Stomach smooth muscle (tissue), 2 donors: ENCODE measurements around the gene STARD4.

Experiments
- H3K27ac ChIP-seq: one replicate; pipeline ENCODE4 v1.7.0; 2013; ENCODE audit warnings: mild to moderate bottlenecking, low read length, inconsistent platforms
- H3K27me3 ChIP-seq, 2 donors: one replicate each; pipeline ENCODE4 v1.7.0; 2013; ENCODE audit warnings: low read length in 2 of 2; ENCODE audit not compliant: insufficient read depth in 2 of 2, control insufficient read depth in 1 of 2
- H3K36me3 ChIP-seq, 2 donors: one replicate each; pipeline ENCODE4 v1.7.0; 2013; ENCODE audit warnings: low read length in 2 of 2; ENCODE audit not compliant: control insufficient read depth in 2 of 2, insufficient read depth in 2 of 2
- H3K4me1 ChIP-seq: one replicate; pipeline ENCODE4 v1.7.0; 2013; ENCODE audit warnings: low read length; ENCODE audit not compliant: control insufficient read depth, insufficient read depth
- H3K4me3 ChIP-seq, 2 donors: one replicate each; pipeline ENCODE4 v1.7.0; 2013; ENCODE audit warnings: low read length in 2 of 2
- H3K9ac ChIP-seq, 2 donors: one replicate each; pipeline ENCODE4 v1.7.0; 2013; ENCODE audit warnings: low read length in 2 of 2, mild to moderate bottlenecking in 1 of 2
- H3K9me3 ChIP-seq, 2 donors: one replicate each; pipeline ENCODE4 v1.7.0; 2013; ENCODE audit warnings: low read length in 2 of 2; ENCODE audit not compliant: control insufficient read depth in 2 of 2
- donor health status: healthy.
- donor health status: Pancreatic carcinoma.

The STARD4 gene

DNA sequence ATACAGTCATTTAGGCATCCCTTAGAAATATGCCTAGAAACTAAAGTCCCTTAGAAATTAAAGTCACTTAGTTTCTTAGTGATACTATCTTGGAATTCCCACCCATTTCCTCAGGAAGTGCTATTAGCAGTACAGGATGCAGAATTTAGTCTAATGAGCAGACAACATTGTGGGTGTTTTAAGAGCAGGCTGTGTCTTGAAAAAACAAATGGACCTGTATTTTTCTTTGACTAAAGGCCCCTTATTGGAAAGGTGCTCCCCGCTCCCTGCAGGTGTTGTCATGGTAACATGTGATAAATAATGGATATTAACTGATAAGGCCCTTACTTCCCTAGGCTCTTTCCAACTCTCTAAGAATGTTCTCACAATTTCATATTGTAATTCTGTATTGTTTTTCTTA is 38.8 kb upstream of the STARD4 start:
- Histone ChIP-seq H3K4me3 (no peak overlapping the region), H3K9me3 (no peaks in the 10 kb centered on the region), H3K27ac (no peak overlapping the region), H3K4me1 (peaks cover 5% of the 10 kb centered on the region), H3K36me3 (no peaks in the 10 kb centered on the region), H3K27me3 (no peaks in the 10 kb centered on the region), H3K9ac (no peak overlapping the region)

GRCh38 chr5:111550282-111551020 is 38.1 kb upstream of the STARD4 start:
- Histone ChIP-seq H3K36me3 (no peaks in the 10 kb centered on the region), H3K9ac (no peak overlapping the region), H3K9me3 (no peaks in the 10 kb centered on the region), H3K4me3 (no peak overlapping the region), H3K27ac (no peak overlapping the region), H3K27me3 (no peaks in the 10 kb centered on the region), H3K4me1 (peaks cover 5% of the 10 kb centered on the region)

DNA sequence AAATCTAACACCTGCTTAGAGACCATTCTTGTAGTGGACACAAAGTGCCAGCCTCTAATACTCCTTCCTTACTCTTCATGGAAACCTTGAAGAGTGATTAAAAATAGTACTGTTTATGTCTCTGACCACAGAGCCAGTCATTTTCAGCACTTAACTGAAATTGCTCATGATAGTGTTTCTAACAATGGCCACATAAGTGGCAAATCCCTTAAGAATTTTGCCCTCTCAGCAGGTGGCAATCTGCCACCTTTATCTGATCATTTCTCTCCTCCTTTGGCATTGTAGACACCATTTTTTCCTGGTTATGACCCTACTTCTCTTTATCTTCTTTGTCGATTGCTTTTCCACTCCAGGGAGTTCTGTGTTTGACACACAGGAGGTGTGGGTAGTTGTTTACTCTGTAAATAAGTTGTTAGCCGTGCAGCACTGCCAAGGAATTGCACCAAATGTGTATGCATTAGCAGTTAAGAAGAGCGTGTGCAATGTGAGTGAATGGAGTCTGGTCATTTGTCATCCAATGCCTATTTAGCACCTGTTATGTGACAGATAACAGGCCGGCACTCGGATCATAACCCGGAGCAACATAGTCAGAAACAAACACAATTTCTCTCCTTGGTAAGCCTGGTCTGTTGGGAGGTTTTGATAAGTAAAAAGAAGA is 36.8 kb upstream of the STARD4 start:
- no peak overlapping the region for H3K27ac ChIP-seq
- no peak overlapping the region for H3K4me3 ChIP-seq
- H3K36me3 ChIP-seq: no peaks in the 10 kb centered on the region
- no peaks in the 10 kb centered on the region for H3K27me3 ChIP-seq
- peaks cover 5% of the 10 kb centered on the region for H3K4me1 ChIP-seq
- no peaks in the 10 kb centered on the region for H3K9me3 ChIP-seq
- no peak overlapping the region for H3K9ac ChIP-seq

DNA sequence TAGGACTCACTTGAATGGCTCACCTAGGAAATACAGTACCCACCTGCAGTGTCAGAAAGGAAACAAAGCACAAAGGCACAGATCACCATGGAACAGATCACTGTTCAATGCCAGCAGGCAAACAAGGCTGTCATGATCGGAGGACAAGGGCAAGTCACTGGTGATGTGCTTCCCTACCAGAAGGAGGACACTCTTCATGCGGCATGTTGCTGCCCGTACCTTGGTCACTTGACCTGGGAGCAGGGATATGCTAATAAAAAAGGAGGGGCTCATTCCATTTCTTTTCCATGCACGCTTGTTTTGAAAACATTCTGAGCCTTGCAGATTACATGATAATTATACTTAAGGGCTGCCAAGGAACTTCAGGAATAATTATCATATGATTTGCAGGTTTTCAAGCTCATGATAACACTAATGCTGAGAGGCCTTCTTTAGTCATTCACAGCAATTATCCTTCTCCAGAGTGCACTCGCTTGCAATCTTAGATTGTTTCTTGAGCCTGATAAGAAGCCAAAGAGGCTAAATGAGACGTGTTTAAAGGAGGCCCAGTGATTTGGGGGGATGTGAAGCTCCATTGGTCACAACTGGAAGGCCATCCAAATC is 36.1 kb upstream of the STARD4 start:
- H3K9ac ChIP-seq: no peak overlapping the region
- H3K4me1 ChIP-seq: peaks cover 5% of the 10 kb centered on the region

GRCh38 chr5:111545031-111545430 is 32.7 kb upstream of the STARD4 start:
- Histone ChIP-seq H3K9me3 (no peaks in the 10 kb centered on the region), H3K4me3 (no peak overlapping the region), H3K36me3 (no peaks in the 10 kb centered on the region), H3K27me3 (no peaks in the 10 kb centered on the region), H3K4me1 (no peaks in the 10 kb centered on the region), H3K27ac (no peak overlapping the region), H3K9ac (no peak overlapping the region)

More for the DNA sequence above, 36.1 kb upstream of the STARD4 start:
- Histone ChIP-seq H3K27ac (no peak overlapping the region), H3K4me3 (no peak overlapping the region), H3K27me3 (no peaks in the 10 kb centered on the region), H3K36me3 (no peaks in the 10 kb centered on the region), H3K9me3 (no peaks in the 10 kb centered on the region)

DNA sequence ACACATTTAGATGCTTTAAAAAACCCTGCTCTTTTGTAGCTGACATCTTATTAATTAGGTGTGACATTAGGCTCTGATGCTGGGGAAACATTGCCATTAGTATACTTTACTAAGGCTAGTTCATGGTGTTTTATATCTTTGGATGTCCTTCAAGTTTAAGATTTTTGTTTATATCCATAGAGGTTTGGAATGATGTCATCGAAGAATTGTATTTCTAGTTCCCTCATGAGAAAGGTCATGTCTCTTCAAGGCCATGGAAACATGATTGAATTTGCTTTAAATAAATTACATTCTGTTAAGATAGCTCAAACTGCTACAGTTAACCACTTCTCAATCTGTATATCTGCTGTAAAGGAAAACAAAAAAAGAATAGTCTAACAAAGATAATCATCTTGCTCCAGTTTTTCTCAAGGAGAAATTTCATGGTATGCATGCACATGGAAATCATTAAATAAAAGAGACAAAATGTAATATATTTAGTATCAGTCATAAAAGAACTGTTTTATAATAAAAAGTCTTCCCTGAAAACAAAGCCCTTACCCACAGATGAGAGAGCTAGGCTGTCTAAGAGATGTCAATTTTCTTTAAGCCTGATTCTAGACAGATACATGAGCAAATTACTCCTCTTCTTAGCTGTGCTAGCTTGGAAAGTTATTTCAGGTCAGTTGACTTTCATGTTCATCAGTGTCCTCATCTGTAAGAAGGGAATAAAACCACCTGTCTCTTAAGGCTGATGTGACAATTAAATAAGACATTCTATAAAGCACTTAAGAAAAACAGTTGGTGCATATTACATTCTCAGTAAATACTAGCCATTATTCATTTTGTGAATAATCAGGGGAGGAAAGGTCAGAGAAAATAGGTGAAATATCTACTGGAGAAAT is 25.0 kb upstream of the STARD4 start:
- Histone ChIP-seq H3K36me3 (no peaks in the 10 kb centered on the region), H3K9me3 (no peaks in the 10 kb centered on the region), H3K4me3 (no peak overlapping the region), H3K27ac (no peak overlapping the region), H3K27me3 (no peaks in the 10 kb centered on the region), H3K4me1 (no peaks in the 10 kb centered on the region), H3K9ac (no peak overlapping the region)

DNA sequence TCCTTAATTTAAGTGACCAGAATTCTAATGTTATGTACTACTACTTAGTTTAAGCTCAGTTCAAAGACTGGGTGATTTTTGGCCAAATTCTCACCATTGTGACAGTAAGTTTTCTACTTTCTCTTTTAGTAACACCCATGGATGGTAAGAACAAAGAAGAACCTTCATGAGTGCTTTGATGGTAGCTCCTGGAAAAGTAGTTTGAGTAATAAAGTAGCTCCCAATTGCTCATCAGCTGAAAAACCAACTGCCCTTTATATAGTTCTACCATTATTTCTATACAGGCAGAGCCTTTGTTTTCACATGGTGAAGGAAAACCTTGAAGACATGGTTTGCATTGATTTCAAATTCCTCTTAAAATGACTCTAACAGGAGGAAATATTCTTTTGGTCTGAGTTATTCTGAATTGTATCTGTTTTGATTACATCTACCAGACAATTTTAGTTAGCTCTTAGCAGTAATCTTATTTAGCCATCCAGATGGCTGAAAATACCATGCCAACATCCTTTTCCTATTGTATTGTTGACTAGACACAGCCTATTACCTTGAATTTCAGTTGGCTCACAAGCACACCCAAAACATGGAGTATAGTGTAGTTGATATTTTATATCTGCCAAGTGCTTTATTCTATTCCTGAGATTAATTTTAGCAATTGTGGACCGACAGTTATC is 23.7 kb upstream of the STARD4 start:
- no peaks in the 10 kb centered on the region for H3K36me3 ChIP-seq
- no peak overlapping the region for H3K4me3 ChIP-seq
- no peaks in the 10 kb centered on the region for H3K27me3 ChIP-seq
- no peaks in the 10 kb centered on the region for H3K9me3 ChIP-seq
- H3K27ac ChIP-seq: no peak overlapping the region
- H3K9ac ChIP-seq: no peak overlapping the region
- H3K4me1 ChIP-seq: no peaks in the 10 kb centered on the region

- Histone ChIP-seq H3K36me3 (no peaks in the 10 kb centered on the region), H3K27ac (no peak overlapping the region)
These were observed 20.7 kb upstream of the STARD4 start for GRCh38 chr5:111532886-111533582.

DNA sequence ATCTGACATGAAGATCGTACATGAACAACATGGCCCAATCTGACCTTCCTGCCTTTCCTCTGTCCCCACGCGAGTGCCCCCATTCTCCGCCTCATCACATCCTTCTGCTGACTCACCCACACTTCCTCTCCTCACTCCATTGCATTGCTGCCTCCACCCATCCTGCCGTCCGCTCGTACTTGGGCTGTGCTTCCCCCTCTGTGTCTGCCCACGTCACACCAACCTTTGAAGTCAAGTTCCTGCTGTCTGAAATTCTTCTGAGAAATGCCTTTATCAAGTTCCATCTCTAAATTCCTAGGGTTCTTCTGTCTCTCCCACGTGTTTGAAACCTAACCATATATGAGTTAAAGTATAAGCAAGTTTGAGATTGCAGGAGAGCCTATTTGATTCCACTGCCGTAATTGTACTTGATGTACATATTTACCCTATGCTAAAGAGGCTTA is 18.0 kb upstream of the STARD4 start:
- Histone ChIP-seq H3K4me1 (no peaks in the 10 kb centered on the region), H3K9ac (no peak overlapping the region), H3K4me3 (no peak overlapping the region), H3K9me3 (no peaks in the 10 kb centered on the region), H3K27me3 (no peaks in the 10 kb centered on the region), H3K27ac (no peak overlapping the region), H3K36me3 (no peaks in the 10 kb centered on the region)

More at GRCh38 chr5:111532886-111533582, 20.7 kb upstream of the STARD4 start:
- no peaks in the 10 kb centered on the region for H3K9me3 ChIP-seq
- H3K27me3 ChIP-seq: no peaks in the 10 kb centered on the region
- H3K9ac ChIP-seq: no peak overlapping the region
- no peak overlapping the region for H3K4me3 ChIP-seq
- H3K4me1 ChIP-seq: no peaks in the 10 kb centered on the region
